Jurkat, Clone E6-1 (cell line): ENCODE measurements around the gene HS3ST4. TPM values are rescaled to one million over a fixed set of nuclear protein-coding genes. Genes with fewer than 3 reads are reported as not detected.
A peak's percentile ranks its signal among the peaks of the same experiment; 100 is the strongest.

ENCODE experiments used
- DNase-seq: peaks from one replicate; pipeline ENCODE4 v3.0.0-alpha.2; 2011; ENCODE audit warnings: low read depth, low spot score
- H3K4me3 ChIP-seq: 2 replicates; pipeline ENCODE4 v1.5.1; 2011; ENCODE audit warnings: mild to moderate bottlenecking, low read length, control low read depth, moderate library complexity
- polyA plus RNA-seq: library from polyadenylated mRNA; unstranded; fragments of >200 nt; gene quantifications from one replicate; pipeline ENCODE4 v1.2.1, GENCODE V29; 2012; ENCODE audit warnings: missing spikeins; ENCODE audit not compliant: insufficient read length, insufficient read depth

HS3ST4 gene
- polyA plus RNA-seq = not detected

DNA sequence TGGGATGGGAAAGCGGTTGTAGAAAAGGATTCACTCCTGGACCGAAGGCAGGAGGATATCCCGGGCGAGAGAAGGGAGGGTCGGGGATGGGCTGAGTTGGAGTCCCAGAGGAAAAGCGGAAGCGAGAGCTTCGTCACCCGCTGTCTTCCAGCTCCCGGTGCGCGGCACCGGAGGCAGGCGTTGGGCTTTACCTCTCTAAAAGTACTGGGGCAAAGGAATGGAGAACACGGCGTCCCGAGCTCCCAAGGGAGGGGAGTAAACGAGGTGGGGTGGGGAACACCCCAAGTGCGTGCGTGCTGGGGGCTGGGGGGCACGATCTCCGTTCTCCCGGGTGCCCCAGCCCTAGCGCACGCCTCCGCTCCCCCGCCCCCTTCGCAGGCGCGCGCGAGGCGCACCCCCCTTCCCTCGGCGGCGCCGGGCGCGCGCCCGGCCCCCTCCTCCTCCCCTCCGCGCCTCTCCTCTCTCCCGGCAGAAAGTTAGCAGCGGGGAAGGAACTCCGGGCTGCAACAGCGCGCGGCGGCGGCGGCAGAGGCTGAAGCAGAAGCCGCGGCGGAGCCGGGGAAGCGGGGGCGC lies at the start of gene HS3ST4:
Gene HS3ST4 (plus strand): TSS at position 441 of the 573 bp plus-strand sequence.
- DNase-seq = no peak
- H3K4me3 ChIP-seq = no peak within 1 kb of the TSS

DNA sequence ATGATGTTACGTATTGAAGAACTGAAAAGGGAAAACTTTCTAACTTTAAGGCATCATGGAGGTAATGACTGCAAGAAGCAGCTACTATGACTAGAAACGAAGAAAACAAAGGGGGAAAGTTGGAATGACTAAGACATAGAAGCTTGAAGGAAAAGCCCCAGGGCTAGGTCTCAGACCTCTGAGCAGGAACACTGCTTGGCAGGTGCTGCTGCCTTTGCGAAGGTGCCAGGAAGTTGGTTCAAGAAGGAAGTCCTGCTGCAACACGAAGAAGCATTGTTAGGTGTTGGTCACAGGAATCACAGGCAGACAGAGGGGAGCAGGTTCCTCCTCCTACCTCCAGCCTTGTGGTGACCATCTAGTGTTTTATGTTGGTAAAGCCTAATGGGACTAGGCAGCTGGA lies 48.1 kb upstream of the HS3ST4 start:
- DNase-seq = no peak
- no peak overlapping the region for H3K4me3 ChIP-seq

DNA sequence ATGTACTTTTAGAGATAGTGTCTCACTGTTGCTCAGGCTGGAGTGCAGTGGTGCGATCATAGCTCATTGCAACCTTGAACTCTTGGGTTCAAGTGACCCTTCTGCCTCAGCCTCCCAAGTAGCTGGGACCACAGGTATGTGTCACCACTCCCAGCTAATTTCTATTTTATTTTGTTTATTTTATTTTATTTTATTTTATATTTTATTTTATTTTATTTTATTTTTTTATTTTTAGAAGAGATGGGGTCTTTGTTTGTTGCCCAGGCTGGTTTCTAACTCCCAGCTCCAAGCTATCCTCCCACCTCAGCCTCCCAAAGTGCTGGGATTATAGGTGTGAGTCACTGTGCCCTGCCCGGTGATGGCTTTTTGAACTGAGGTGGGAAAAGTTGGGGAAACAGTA lies 35.1 kb upstream of the HS3ST4 start:
- no peak overlapping the region for H3K4me3 ChIP-seq
- DNase-seq = no peak

DNA sequence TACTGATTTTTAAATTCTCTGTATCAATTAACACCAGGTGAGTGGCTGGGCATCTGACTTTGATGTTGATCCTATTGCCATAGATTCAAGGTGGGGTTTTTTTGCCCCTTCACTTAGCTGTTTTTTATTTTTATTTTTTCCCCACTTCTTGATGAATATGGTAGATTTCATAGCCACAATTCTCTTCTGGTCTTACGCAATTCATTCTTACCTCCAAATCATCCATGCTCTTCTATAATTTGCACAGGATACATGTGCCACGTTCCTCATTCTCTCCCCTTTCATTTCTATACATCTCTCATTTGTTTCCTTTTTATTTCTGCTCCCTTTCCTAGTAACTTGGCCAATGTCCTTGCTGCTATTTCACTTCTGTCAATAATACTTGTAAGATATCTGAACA lies 14.9 kb upstream of the HS3ST4 start:
- H3K4me3 ChIP-seq = no peak overlapping the region
- no peak for DNase-seq

DNA sequence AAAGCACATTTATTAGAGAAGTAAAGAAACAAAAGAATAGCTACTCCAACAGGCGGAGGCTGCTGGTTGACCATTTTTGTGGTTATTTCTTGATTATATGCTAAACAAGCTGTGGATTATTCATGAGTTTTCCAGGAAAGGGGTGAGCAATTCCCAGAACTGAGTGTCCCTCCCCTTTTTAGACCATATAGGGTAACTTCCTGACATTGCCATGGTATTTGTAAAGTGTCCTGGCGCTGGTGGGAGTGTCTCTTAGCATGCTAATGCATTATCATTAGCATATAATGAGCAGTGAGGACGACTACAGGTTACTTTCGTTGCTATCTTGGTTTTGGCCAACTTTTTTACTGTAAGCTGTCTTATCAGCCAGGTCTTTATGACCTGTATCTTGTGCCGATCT lies 12.2 kb upstream of the HS3ST4 start:
- no peak for DNase-seq

DNA sequence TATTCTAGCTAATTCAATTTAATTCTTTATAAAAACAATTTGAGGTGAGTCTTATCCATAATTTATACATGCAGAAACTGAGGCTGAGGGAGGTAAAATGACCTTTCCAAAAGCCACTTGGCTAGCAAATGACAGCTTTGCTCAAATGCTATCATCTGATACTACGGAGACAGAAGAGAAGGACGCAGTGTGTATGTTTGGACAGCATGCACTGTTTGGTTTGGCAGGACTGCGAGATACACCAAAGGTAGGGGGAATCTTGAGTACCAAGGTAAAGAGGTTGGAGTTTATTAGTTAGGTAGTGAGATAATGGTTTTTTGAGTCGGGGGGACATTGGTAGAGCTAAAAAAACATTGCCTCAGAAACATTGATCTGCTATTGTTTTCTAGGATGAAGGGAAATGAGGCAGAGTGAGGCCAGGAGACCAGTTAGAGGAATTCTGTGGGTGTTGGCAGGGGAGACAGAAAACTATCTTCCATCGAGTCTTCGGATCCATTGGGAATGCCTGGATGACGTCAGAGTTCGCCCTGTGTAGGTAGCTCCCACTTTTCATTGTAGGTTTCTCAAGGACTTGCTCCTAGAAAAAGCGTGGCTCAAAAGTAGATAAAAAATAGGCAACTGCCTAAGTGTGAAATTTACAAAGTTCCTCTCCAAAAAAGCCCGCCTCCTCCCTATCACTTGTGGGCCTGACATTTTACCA lies 2.5 kb upstream of the HS3ST4 start:
- no peak for DNase-seq
- H3K4me3 ChIP-seq = no peak overlapping the region

More for the DNA sequence above, 12.2 kb upstream of the HS3ST4 start:
- no peak overlapping the region for H3K4me3 ChIP-seq

DNA sequence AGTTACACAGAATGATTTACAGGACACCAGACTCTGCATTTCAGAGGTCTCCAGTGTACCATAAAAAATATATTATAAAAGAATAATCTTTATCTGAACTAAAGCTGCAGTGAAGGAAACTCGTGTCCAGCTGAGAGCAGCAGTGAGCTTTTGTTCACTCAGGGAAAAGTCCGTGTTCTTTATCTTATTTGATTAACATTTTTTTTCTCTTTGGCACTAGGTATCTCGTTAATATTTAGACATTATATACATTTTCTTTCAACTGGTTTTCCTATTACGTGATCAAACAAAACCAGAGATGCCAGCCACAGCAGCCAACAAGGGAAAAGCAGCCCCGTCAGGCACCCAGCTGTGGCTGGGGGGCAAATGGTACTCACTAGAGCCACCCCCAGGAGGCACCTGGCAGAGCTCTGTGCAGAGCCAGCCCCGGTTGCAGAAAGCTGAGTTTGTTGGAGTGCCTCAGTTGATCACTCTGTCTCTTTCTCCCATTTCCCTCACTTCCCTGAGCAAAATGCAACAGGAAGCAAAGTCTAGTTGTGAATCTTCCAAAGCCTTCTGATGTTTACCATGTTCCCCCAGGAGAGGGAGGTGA lies 1.1 kb upstream of the HS3ST4 start:
- DNase-seq = no peak
- H3K4me3 ChIP-seq = no peak overlapping the region

DNA sequence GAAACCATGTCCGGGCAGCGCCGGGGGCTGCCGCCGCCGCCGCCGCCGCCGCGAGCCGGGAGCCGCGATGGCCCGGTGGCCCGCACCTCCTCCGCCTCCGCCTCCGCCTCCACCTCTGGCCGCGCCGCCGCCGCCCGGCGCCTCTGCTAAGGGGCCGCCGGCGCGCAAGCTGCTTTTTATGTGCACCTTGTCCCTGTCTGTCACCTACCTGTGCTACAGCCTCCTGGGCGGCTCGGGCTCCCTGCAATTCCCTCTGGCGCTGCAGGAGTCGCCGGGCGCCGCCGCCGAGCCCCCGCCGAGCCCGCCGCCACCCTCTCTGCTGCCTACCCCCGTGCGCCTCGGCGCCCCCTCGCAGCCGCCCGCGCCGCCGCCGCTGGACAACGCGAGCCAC lies 587 bp downstream of the HS3ST4 start:
- no peak overlapping the region for H3K4me3 ChIP-seq
- DNase-seq = no peak

DNA sequence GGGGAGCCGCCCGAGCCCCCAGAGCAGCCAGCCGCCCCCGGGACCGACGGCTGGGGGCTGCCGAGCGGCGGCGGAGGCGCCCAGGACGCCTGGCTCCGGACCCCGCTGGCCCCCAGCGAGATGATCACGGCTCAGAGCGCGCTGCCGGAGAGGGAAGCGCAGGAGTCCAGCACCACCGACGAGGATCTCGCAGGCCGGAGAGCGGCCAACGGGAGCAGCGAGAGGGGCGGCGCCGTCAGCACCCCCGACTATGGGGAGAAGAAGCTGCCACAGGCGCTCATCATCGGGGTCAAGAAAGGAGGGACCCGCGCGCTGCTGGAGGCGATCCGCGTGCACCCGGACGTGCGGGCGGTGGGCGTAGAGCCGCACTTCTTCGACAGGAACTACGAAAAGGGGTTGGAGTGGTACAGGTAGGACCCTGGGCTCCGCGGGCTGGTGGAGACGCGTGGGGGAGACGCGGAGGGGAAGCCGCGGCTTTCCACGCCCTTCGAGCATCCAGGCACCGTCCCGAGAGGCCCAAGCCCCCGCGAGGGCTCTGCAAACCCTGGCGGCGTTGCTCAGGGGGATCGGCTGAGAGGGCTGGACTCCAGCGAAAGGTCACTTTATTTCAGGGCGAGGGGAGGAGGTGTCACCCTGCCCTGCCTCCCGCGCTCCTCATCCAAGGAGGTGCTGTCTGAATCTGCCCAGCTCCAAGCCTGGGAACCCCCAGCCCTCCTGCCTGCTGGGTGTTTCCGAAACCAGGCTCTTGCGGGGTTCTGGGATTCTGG lies 1.2 kb downstream of the HS3ST4 start:
- H3K4me3 ChIP-seq = no peak overlapping the region
- no peak for DNase-seq

DNA sequence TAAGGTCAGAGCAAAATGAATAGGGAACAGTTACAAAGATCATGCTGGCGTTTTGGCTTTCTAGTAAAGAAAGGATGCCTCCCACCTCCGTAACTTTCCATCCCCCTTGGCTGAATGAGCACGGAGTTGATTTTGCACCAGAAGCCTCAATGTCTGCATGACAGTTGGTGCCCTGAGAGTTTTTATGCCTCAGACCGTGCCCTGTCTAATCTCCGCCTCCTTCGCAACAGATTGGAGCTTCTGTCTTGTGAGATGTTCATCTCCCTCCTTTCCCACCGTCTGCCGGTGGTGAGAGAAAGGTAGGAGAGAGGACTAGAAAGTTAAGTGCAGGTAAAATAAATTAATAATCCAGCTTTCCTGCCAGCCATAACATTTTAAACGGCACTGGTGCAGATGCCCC lies 1.9 kb downstream of the HS3ST4 start:
- DNase-seq = no peak
- no peak overlapping the region for H3K4me3 ChIP-seq

DNA sequence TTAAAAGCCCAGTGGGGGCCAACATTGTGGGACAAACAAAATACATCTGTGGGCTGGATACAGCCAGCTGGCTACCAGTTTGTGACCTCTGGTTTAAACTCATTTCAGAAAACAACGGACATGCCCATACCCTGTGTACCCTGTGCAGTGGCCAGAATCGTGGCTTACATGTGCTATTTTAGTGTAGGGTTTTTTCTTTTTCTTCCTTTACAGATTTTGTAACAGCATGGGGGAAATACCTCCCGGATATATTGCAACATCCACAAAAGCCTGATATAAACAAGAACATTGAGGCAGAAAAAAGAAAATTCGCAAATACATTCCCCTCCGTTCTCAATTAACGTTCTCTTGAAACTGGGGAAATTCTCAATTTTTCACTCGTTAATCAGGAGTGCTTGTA lies 7.3 kb downstream of the HS3ST4 start:
- no peak for DNase-seq

DNA sequence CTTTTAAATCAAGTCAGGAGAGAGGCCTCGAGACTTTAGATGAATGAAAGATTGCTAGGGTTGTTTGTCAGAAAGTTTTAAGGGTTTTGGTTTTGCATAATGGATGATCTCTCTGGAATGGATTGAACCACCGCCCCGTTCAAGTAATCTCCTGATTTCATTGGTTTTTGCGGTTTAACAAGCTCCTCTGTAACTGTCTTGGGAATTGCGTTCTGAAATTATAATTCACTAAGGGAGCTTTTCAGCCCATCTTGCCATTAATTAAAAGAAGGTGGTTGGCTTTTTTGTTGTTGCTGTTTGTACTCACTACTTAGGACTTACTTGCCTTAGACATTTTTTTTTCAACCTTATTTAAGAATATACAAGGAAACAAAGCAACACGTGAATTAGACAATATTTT lies 8.8 kb downstream of the HS3ST4 start:
- H3K4me3 ChIP-seq = no peak overlapping the region
- no peak for DNase-seq

More for the DNA sequence above, 7.3 kb downstream of the HS3ST4 start:
- no peak overlapping the region for H3K4me3 ChIP-seq

DNA sequence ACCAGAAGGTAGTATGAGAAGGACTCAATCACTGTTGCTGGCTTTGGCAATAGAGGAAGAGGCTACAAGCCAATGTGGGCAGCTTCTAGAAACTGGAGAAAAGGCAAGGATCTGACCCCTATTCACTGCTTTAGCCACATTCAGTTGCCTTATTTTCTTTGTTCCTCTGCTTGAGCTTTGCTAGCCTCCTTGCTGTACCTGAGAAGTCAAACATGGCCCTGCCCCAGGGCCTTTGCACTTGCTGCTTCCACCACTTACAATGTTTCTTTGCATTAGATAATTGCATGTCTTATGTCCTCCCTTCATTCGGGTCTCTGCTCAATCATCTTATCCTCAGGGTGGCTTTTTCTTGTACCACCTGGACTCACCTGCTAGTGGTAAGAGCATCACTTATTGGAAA lies 15.8 kb downstream of the HS3ST4 start:
- DNase-seq = no peak
- no peak overlapping the region for H3K4me3 ChIP-seq

DNA sequence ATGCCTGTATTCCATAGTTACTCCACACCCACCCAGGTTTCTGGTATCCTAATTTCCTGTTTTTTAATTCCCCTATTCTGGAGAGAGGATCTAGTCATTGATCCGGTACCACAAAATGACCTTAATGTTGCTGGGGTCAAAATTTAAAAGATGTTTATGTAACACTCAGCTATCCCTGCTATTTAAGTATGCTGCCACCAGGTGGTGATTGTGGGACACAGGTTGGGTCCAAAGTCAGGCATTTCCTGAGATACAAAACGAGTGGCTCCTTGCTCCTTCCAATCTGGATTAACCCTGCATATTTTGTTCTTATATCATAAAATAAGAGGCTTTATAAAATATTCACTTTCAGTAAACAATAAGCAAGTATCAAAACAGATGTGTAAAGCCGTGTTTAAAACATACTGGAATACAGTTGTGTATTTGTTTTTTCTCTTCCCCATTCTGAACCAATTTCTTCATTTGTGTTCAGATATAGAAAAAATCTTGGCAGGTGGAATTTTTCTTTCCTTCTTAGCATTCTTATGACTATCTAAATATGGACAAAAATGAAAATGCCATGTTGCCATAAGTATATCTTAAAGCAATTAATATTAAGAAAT lies 16.3 kb downstream of the HS3ST4 start:
- H3K4me3 ChIP-seq = no peak overlapping the region
- DNase-seq = peak; percentile 21

DNA sequence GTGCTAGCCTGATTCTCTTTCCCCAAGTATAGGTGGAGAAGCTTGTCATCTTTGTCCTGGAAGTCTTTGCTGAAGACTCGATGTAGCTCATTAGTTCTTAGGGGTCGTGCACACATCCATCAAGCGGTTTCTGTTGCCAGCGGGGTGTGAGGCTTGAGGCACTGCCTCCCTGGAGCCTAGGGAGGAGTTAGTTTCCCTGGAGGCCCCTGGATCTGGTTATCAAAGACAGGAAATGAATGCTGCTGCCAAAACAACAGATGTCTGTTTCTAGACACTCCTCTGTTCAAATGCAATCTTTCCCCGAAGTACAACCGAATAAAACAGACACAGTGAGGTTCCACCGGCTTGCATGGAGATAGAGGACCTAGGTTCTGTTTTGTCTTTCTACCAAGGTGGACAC lies 17.5 kb downstream of the HS3ST4 start:
- H3K4me3 ChIP-seq = no peak overlapping the region
- DNase-seq = no peak

DNA sequence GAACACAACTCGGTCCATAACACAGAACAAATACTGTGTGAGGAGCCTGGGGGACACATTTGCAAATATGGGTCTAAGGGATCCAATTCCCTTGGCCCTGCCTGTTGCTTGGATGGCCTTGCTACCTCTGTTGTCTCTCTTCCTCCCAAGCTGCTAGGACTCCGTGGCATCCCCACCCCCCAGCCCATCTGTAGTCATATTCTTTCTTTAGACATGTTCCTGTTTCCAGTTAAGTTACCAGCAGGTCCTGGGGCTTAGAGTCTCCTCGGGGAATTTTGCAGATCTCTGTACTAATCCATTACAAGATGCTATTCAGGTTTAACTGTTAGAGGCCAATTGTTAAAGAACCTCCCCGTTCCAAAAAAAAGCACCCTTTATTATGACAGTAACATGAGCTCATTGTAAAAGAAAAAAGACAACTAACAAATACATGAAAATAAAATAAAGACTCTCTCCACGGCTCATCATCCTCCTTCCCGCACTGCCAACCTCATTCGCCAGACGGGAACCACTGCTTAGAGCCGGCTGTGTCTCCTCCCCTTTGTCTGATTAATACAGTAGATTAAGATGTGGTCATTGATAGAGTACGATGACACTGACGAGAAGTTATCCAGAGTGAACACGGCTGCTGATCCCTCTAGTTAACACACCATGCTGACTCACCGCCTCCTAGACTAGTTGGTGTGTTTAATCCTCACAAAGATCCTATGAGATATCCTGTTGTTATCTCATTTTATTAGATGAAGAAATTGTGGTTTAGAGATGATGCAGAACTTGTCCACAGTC lies 22.2 kb downstream of the HS3ST4 start:
- H3K4me3 ChIP-seq = no peak overlapping the region
- DNase-seq = no peak

DNA sequence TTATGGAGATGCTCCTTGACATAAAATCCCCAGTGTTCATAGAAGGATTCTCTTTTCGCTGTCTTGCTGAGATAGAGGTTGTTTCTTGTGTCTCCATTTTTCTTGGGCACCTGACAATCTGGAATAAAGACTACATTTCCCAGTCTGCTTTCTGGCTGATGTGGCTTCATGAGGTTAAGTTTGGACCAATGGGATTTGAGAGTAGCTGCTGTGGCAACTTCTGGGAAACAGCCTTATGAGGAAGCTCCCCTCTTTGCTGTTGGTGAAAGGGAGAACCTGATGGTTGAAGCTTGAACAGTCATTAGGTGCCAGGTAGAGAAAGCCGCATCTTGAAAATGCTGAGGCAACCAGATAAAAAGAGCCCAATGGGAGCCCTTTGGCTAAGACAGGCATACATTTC lies 24.4 kb downstream of the HS3ST4 start:
- DNase-seq = no peak
- H3K4me3 ChIP-seq = no peak overlapping the region

DNA sequence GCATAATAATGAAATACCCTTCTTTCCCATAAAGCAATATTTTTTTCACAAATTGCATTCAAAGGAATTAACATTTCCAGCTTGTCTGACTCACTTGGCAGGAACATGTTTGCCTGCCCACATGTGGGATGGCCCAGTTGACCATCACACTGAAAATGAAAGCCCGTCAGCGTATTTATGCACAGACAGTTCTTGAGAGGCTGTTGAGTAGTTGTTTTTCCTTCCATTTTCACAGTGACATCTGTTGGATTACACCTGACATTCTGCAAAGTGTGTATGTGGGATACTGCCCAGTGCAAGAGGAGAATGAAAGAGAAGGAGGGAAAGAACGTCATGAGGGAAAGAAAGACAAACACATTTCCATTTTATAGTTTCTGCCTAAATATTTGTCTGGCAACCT lies 29.7 kb downstream of the HS3ST4 start:
- H3K4me3 ChIP-seq = no peak overlapping the region
- no peak for DNase-seq
